Measurements from ENCODE around the gene CBFA2T3. TPM values are rescaled to one million over a fixed set of nuclear protein-coding genes. Genes with fewer than 3 reads are reported as not detected.

The CBFA2T3 gene
- total RNA-seq, 4 donors from 2014 or later: 4.0 to 18.5 (median 5.5) TPM

DNA sequence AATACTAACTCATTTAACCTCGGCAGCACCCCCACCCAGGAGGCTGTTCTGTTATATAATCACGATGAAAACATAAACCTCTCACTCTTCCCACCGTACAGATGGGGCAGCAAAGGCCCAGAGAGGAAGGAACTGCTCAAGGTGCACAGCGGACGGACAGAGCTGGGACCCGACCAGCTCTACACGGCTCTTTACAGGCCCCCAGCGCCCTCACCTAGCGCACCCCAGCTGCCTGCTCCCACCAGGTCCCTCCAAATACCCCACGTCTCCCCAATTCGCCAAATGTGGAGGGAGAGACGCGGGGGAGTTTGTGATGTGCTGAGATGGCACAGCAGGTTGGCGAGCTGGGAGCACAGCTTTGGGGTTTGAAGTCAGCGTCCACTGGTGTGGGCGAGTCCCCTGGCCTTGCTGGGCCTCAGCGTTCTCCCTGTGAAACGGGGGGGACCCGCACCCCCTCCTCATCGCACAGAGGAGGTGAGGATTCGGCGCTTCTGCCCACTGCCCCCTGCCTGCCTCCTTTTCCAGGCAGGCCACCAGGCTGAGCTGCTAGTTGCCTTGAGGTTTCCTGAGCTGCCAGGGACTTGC, 54.1 kb downstream of the CBFA2T3 start:
- peaks cover 11 to 37% (median 25%) of the 10 kb centered on the region in 4 donors for H3K4me1 ChIP-seq
- TF ChIP-seq CTCF (IDR thresholded peaks at IDR 0.05): no peak
- no peak for TF ChIP-seq EP300 (IDR thresholded peaks at IDR 0.05; ENCODE audit: low read depth)
- no peak for TF ChIP-seq POLR2A (IDR thresholded peaks at IDR 0.05)
- TF ChIP-seq POLR2AphosphoS5 (IDR thresholded peaks at IDR 0.05): no peak
- 74% methylated on average over 22 of the region's 22 CpGs; no CpG with 5 or more reads in 1 of the 2 donors for WGBS, 2 donors (ENCODE audit: low coverage in 1 of 2)
- no peak for DNase-seq
- H3K4me3 ChIP-seq: no peak overlapping the region
- intact Hi-C loops (cut with DNase I; ENCODE audit: low total_unique reads): no loop called here
- in situ Hi-C loops (cut with MboI; ENCODE audit: low pct_ligation_motif_present in 1 of 4, low pct_unique_long_range_greater_than_20kb in 1 of 4, low sequenced_read_pairs in 3 of 4): no loop called here
- H3K27ac ChIP-seq: peak overlapping the region in 2 of 4 donors; percentile 64 to 79
- H3K36me3 ChIP-seq: no peaks in the 10 kb centered on the region
- H3K9me3 ChIP-seq: no peaks in the 10 kb centered on the region
- H3K27me3 ChIP-seq: peaks cover 12% of the 10 kb centered on the region

- peaks cover 12% of the 10 kb centered on the region for H3K27me3 ChIP-seq
- no peak overlapping the region for H3K4me3 ChIP-seq
- no peaks in the 10 kb centered on the region for H3K36me3 ChIP-seq
- WGBS, 2 donors (ENCODE audit: low coverage in 1 of 2): 43% methylated on average over 22 of the region's 26 CpGs; no CpG with 5 or more reads in 1 of the 2 donors
- in situ Hi-C loops (cut with MboI; ENCODE audit: low pct_ligation_motif_present in 1 of 4, low pct_unique_long_range_greater_than_20kb in 1 of 4, low sequenced_read_pairs in 3 of 4): no loop called here
- intact Hi-C loops (cut with DNase I; ENCODE audit: low total_unique reads): no loop called here
- H3K27ac ChIP-seq: peak overlapping the region; percentile 46 to 79 (median 64)
- H3K4me1 ChIP-seq: peaks cover 11 to 37% (median 23%) of the 10 kb centered on the region in 4 donors
- TF ChIP-seq POLR2AphosphoS5 (IDR thresholded peaks at IDR 0.05) (no peak), POLR2A (IDR thresholded peaks at IDR 0.05) (no peak), EP300 (IDR thresholded peaks at IDR 0.05; ENCODE audit: low read depth) (no peak), CTCF (IDR thresholded peaks at IDR 0.05) (no peak)
- H3K9me3 ChIP-seq: no peaks in the 10 kb centered on the region
- DNase-seq: peak; percentile 67
These were observed 54.7 kb downstream of the CBFA2T3 start for GRCh38 chr16:88922114-88922825.

- in situ Hi-C loops (cut with MboI; ENCODE audit: low pct_ligation_motif_present in 1 of 4, low pct_unique_long_range_greater_than_20kb in 1 of 4, low sequenced_read_pairs in 3 of 4): no loop called here
- TF ChIP-seq POLR2A (IDR thresholded peaks at IDR 0.05) (no peak), CTCF (IDR thresholded peaks at IDR 0.05) (no peak), POLR2AphosphoS5 (IDR thresholded peaks at IDR 0.05) (no peak), EP300 (IDR thresholded peaks at IDR 0.05; ENCODE audit: low read depth) (no peak)
- peaks cover 12% of the 10 kb centered on the region for H3K27me3 ChIP-seq
- H3K9me3 ChIP-seq: no peaks in the 10 kb centered on the region
- no peak for DNase-seq
- WGBS, 2 donors (ENCODE audit: low coverage in 1 of 2): 75 to 80% methylated on average over 1 to 19 of the region's 19 CpGs
- no peaks in the 10 kb centered on the region for H3K36me3 ChIP-seq
- peaks cover 11 to 37% (median 23%) of the 10 kb centered on the region in 4 donors for H3K4me1 ChIP-seq
- intact Hi-C loops (cut with DNase I; ENCODE audit: low total_unique reads): no loop called here
- no peak overlapping the region for H3K4me3 ChIP-seq
- peak overlapping the region; percentile 46 to 79 (median 64) for H3K27ac ChIP-seq
These were observed 55.4 kb downstream of the CBFA2T3 start for GRCh38 chr16:88921591-88921990.
